Activated naive CD8-positive, alpha-beta T cell treated with anti-CD3 and anti-CD28 coated beads, Interleukin-2, amount 50 U/mL, for 16 hours (primary cell): ENCODE measurements around the gene PHLDB3.
A peak's percentile ranks its signal among the peaks of the same experiment; 100 is the strongest.
"Not testable (repeated sequence)": the region's sequence is repeated elsewhere in the genome, so short reads cannot be mapped to it uniquely, and the experiment has no call there.

Source experiments
- DNase-seq: peaks from one replicate; pipeline ENCODE4 v3.0.0-alpha.2; 2020; ENCODE audit warnings: low read depth, low spot score

Gene PHLDB3

DNA sequence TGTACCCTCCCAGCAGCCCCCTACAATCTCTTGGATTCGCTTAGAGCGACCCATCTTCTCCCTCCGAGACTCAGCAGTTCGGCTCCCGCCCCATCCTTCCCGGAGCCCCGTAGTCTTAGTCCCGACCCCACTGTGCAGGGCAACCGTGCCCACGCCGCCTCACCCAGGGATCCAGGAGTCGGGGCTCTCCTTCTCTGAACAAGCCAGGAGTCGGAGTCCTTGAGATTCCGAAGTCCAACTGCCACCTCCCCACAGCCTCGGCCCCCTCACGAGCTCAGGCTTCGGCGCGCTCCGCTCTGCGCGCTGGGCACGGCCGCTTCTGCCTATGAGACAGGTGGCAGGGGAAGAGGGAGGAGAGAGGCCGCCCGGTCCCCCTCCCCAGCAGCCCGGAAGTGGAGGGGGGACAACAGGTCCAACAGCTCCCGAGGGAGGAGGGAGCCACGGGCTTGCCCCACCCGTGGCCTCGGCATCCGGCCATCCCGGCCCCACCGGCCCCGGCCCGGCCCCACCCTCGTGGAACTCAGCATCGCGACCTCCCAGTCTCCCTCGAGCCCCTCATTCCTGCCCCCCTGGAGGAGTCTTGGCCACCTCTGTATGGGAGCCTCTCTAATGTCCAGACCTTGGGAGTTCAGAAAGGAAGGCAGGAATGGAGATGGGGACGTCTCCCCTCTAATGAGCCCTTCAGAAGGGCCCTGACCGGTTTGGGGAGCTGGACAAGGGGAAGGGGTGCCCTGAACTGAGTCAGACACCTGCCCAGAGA is at the start of gene PHLDB3:
Gene PHLDB3, minus strand, starts transcription at position 321 of the 760 bp plus-strand sequence. CDS start 628 bp downstream, outside the sequence.
- no peak for DNase-seq

- DNase-seq = no peak
Observed at GRCh38 chr19:43553656-43554055, 49.1 kb upstream of the PHLDB3 start.

DNA sequence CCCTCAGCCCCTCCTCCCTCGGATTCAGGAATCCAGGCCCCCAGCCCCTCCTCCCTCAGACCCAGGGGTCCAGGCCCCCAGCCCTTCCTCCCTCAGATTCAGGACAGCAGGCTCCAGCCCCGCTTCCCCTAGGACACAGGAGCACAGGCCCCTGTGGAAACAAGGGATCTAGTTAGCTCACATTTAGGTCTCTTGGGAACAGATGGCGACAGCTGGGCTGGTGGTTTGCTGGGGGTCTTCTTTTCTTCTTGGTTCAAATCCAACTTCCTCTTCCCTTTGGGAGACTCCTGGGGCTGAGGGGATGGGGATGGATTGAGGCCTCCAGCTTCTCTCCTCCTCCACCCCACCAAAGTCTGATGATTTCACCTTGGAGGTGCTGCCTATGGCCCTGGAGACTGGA is 48.1 kb upstream of the PHLDB3 start:
- DNase-seq = no peak

DNA sequence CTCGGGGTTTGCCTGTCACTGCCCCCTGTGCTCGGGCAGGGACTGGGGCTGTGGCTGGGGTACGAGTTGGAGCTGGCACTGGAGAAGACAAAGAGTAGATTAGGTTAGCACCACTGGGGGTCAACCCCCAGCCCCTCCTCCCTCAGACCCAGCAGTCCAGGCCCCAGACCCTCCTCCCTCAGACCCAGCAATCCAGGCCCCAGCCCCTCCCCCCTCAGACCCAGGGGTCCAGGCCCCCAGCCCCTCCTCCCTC is 47.6 kb upstream of the PHLDB3 start:
- DNase-seq = no peak

DNA sequence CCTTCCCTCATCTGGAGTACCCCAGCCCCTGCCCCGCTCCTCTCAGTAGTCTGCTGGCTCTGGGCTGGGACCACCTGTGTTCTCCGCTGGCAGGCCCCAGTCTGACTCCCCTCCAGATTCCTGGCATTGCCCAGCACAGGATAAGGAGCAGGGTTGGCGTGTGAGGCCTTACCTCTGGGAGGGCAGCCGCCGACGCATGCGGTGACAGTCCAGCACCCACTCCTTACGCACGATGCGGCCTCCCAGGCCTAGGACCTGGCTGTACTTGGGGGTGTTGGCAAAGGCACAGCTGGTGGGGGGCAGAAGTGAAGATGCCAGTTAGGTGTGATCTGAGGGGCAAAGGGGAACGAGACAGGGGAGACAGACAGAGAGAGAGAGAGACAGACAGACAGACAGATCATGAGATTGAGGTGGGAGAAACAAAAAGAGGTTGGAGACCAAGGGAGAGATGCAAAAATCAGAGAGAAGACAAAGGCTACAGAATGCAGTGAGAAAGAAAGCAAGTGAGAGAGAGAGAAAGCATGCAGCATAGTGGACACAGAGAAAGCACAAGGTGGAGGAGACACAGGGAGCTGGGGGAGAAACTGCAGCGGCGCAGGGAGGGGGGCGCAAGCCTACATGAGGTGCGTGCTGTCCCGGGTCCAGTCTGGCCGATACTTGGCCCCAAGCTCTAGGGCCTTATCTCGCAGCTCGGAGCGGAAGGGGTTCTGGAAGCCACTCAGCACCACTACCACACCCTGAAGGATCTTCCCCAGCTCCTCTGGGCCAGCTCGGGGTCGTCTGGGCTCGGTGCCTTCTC is 47.1 kb upstream of the PHLDB3 start:
- no peak for DNase-seq

GRCh38 chr19:43548706-43549105 is 44.2 kb upstream of the PHLDB3 start:
- no peak for DNase-seq

DNA sequence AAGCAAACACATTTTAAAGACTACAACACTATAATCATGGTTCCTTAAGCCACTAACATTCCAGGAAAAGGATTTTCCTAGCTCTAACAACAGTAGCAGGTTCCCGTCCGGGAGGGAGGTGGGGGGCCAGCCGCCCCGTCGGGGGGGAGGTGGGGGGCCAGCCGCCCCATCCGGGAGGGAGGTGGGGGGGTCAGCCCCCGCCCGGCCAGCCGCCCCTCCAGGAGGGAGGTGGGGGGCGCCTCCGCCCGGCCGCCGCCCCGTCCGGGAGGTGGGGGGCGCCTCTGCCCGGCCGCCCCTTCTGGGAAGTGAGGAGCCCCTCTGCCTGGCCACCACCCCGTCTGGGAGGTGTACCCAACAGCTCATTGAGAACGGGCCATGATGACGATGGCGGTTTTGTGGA is 43.4 kb upstream of the PHLDB3 start:
- DNase-seq = not testable (repeated sequence)

DNA sequence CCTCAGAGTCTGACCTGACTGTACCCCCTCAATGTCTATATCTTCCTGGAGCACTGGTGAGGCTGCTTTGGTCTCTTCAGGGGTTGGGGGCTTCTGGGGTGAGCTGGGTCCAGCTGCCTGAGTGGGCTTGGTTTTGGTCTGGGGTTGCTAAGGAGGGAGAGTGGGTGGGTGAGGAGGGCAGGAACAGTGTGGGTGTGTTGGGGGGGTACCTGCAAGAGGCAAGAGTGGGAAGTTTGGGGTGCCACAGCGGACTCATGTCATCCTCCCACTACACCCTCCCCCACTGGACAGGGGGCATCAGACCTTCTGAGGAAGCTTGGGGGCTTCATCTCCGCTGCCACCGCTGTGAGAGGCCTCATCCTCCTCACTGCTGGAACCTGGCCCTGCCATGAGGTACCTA is 42.0 kb upstream of the PHLDB3 start:
- no peak for DNase-seq

DNA sequence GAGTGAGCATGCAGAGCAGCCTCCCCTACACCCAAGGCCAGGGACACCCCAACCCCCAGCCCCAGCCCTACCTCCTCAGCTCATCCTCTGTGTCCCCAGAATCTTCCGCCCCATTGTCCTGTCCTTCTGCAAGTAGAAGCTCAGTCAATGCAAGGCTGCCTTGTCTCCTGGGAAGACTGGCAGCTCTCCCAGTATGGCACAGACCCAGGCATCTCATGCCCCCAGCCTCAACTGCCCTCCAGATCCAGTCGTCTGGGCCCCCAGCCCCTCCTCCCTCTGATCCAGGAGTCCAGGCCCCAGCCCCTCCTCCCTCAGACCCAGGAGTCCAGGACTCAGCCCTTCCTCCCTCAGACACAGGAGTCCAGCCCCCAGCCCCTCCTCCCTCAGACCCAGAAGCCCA is 41.4 kb upstream of the PHLDB3 start:
- DNase-seq = no peak

GRCh38 chr19:43545276-43545675 is 40.7 kb upstream of the PHLDB3 start:
- DNase-seq = no peak

- no peak for DNase-seq
Observed at GRCh38 chr19:43544077-43544476, 39.5 kb upstream of the PHLDB3 start.

DNA sequence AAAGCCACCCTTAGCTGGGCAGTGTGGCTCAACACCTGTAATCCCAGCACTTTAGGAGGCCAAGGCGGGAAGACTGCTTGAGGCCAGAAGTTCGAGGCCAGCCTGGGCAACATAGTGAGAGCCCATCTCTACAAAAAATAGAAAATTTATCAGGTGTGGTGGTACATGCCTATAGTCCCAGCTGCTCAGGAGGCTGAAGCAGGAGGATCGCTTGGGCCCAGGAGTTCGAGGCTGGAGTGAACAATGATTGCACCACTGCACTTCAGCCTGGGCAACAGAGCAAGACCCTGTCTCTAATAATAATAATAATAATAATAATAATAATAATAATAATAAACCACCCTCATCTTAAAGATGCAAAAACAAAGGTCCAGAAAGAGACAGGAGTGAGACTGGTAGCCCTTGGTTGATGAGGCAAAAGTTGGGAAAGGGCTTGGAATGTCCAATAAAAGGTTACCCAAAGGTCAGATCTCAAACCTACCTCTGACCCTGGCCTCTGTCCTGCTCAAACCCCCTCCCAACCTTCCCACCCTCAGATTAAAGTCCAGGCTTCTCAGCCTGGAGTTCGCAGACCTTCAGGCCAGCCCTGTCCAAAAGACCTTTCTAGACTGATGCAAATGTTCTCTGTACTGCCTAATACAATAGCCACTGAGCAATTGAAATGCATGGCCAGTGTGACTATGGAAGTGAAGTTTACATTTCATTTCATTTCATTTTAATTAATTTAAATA is 37.5 kb upstream of the PHLDB3 start:
- no peak for DNase-seq

DNA sequence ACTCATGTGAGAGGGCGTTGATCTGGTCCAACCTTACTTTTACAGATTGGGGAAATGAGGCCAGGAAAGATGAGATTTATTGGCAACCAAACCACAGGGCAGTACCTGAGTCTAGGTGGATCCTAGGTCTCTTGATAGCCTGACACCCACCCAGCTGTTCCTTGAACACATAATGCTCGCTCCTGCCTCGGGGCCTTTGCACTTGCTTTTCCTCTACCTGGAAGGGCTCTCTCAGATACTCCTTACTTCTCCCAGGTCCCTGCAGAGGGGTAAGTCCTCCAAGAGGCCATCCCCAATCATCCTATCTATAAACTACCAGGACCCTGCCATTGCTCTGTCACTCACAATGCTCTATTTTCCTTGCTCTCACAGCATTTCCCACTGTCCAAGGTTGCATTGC is 35.8 kb upstream of the PHLDB3 start:
- DNase-seq = no peak

GRCh38 chr19:43538922-43539321 is 34.4 kb upstream of the PHLDB3 start:
- no peak for DNase-seq

GRCh38 chr19:43534816-43535761 is 30.5 kb upstream of the PHLDB3 start:
- DNase-seq = no peak

DNA sequence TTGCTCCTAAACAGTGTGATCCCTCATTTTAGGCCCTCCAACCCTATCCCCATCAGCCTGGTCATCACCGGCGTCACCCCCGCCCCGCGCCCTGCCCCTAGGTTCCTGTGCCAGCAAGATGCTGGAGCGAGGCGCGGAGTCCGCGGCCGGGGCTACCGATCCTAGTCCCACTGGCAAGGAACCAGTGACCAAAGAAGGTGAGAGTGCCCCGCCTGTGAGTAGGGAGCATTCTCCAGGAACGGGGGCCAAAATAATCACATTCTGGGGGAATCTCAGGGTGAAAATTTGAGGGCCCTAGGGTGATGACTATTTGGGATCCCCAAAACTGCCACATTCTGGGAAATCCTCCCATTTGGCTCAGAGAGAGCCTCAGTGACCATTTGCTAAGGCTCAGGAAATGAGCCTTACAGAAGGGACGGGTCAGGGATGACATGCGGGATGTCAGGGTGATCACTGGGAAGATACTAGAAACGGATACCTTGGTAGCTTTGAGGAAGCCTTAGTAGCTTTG is 29.8 kb upstream of the PHLDB3 start:
- DNase-seq = no peak

DNA sequence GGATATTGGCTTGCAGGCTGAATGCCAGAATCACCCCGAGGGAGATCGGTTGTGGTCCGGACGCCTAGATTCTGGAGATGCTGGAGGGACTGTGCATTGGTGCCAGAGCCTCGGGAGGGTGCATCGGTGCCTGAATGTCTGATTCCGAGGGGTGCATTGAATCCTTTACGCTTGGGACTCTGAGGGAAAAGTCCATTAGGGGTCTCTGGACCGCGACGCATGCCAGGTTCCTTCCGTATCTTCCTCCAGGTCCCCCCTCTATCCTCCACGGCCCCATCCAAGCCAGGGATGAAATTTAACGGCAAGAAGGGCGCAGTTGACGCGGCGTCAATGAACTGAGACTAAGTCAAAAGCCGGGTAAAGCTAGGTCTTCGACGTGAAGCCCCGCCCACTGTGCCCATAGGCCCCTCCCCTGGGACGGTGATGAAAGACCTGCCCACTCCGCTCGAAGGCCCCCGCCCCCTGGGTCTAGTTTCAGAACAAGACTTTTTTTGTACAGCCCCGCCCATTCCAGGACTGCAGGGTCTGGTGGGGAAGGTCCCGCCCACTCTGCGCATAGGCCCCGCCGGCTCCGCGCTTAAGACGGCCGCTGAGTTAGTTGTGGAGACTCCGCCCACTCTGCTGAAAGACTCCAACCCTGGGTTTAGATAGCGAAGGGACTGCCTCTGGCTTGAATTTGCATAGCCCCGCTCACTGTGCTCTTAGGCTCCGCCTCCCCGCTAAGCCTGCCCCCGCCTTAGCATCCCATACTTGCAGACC is 29.2 kb upstream of the PHLDB3 start:
- peak; percentile 93 for DNase-seq

- peak; percentile 78 for DNase-seq
Observed at GRCh38 chr19:43532962-43533545, 28.5 kb upstream of the PHLDB3 start, which contains the start of gene ZNF575. Gene ZNF575, plus strand, starts transcription at chr19:43533188. Its CDS starts 1,235 bp downstream, at chr19:43534423.

GRCh38 chr19:43532571-43532961 is 28.0 kb upstream of the PHLDB3 start:
- DNase-seq = no peak
